B cell (primary cell): ENCODE results near the gene TREM1. TPM values are rescaled to one million over a fixed set of nuclear protein-coding genes. Genes with fewer than 3 reads are reported as not detected.

Experiments used
- ATAC-seq: fragments of 200-7000 bp; cut with Tn5 transposase; one replicate; pipeline ENCODE4 v1.10.0; 2021; ENCODE audit warnings: low read depth, mild to moderate bottlenecking, moderate number of reproducible peaks, moderate library complexity
- CTCF ChIA-PET: fragments of 350-600 bp; sonication (Branson Sonifier 250); formaldehyde crosslinking; loops from one replicate; lab custom pipeline; 2021; ENCODE audit warnings: antibody characterized with exemption, inconsistent platforms; lab: Charles Lee
- POLR2A ChIA-PET: fragments of 350-600 bp; sonication (Branson Sonifier 250); formaldehyde crosslinking; loops from one replicate; lab custom pipeline; 2021; ENCODE audit warnings: antibody characterized with exemption; lab: Charles Lee
- DNase-seq: peaks from one replicate; pipeline ENCODE4 v3.0.0; 2013
- H2AFZ ChIP-seq: 2 replicates; pipeline ENCODE4 v1.6.1; 2012; ENCODE audit warnings: mild to moderate bottlenecking, low read depth, low read length; ENCODE audit not compliant: insufficient read depth, poor library complexity, severe bottlenecking
- H3K27ac ChIP-seq, 2 donors: 1 replicate in 1 of 2; 2 replicates in 1 of 2; pipeline ENCODE4 v1.5.1; 2012 to 2013; ENCODE audit warnings: low read length in 2 of 2, mild to moderate bottlenecking in 2 of 2, moderate library complexity in 1 of 2
- H3K27me3 ChIP-seq, 4 experiments: fragments of 200-600 bp in 1 of 4; sonication (generic) in 1 of 4; replicated peaks in 1 of 4; 1 replicate in 2 of 4; 2 replicates in 2 of 4; pipeline versions ENCODE4 v1.6.1 to v1.7.0; 2013 to 2016; ENCODE audit warnings: low read length in 3 of 4, mild to moderate bottlenecking in 2 of 4, mixed read lengths in 1 of 4, moderate library complexity in 1 of 4; ENCODE audit not compliant: insufficient read depth in 4 of 4, control insufficient read depth in 3 of 4; ENCODE audit errors: control extremely low read depth in 1 of 4
- H3K36me3 ChIP-seq, 2 experiments: replicated peaks in 1 of 2; 1 replicate in 1 of 2; 2 replicates in 1 of 2; pipeline versions ENCODE4 v1.6.1 to v1.7.1; 2013; ENCODE audit warnings: low read length in 1 of 2; ENCODE audit not compliant: insufficient read depth in 2 of 2, control insufficient read depth in 1 of 2; ENCODE audit errors: control extremely low read depth in 1 of 2, extremely low read depth in 1 of 2
- H3K4me1 ChIP-seq, 2 donors: fragments of 200-600 bp in 1 of 2; sonication (generic) in 1 of 2; 1 replicate in 1 of 2; 2 replicates in 1 of 2; pipeline versions ENCODE4 v1.5.1 to v1.6.1; 2013 to 2017; ENCODE audit warnings: low read length in 2 of 2; ENCODE audit not compliant: control insufficient read depth in 2 of 2, insufficient read depth in 2 of 2
- H3K4me2 ChIP-seq: replicated peaks from 2 replicates; pipeline ENCODE3; 2012; ENCODE audit warnings: mild to moderate bottlenecking, low read depth, low read length; ENCODE audit not compliant: poor library complexity, severe bottlenecking
- H3K4me3 ChIP-seq, 5 experiments: fragments of 200-600 bp in 1 of 5; sonication (generic) in 1 of 5; 1 replicate in 3 of 5; 2 replicates in 2 of 5; pipeline versions ENCODE4 v1.5.1 to v1.7.0; 2011 to 2016; ENCODE audit warnings: low read length in 4 of 5, mild to moderate bottlenecking in 4 of 5, low read depth in 2 of 5, control low read depth in 1 of 5, moderate library complexity in 1 of 5; ENCODE audit not compliant: insufficient read depth in 1 of 5; ENCODE audit errors: control extremely low read depth in 1 of 5, extremely low read depth in 1 of 5
- H3K79me2 ChIP-seq: fragments of 200-600 bp; sonication (generic); one replicate; pipeline ENCODE4 v1.6.0; 2016; ENCODE audit warnings: low read length; ENCODE audit not compliant: control insufficient read depth, insufficient read depth
- H3K9ac ChIP-seq: fragments of 200-600 bp; sonication (generic); 2 replicates; pipeline ENCODE4 v1.6.1; 2017; ENCODE audit warnings: mild to moderate bottlenecking, low read length, moderate library complexity
- H3K9me3 ChIP-seq, 3 donors: one replicate each; pipeline versions ENCODE4 v1.6.1 to v1.7.1; 2013; ENCODE audit warnings: low read length in 2 of 3; ENCODE audit not compliant: control insufficient read depth in 2 of 3, insufficient read depth in 1 of 3; ENCODE audit errors: control extremely low read depth in 1 of 3
- H4K20me1 ChIP-seq: 2 replicates; pipeline ENCODE4 v1.6.0; 2012; ENCODE audit warnings: mild to moderate bottlenecking, low read length; ENCODE audit not compliant: insufficient read depth, control insufficient read depth, poor library complexity, severe bottlenecking
- H3K27ac Mint-ChIP-seq: one replicate; pipeline ENCODE4 v1.8.0; 2021; ENCODE audit warnings: mixed read lengths
- H3K27me3 Mint-ChIP-seq: one replicate; pipeline ENCODE4 v1.8.0; 2021; ENCODE audit warnings: mixed read lengths
- H3K4me1 Mint-ChIP-seq: one replicate; pipeline ENCODE4 v1.8.0; 2021; ENCODE audit warnings: mixed read lengths
- H3K4me3 Mint-ChIP-seq: one replicate; pipeline ENCODE4 v1.8.0; 2021; ENCODE audit warnings: mixed read lengths
- H3K9me3 Mint-ChIP-seq: one replicate; pipeline ENCODE4 v1.8.0; 2022; ENCODE audit warnings: mixed read lengths; ENCODE audit not compliant: insufficient read depth
- CTCF ChIP-seq: fragments of 200-600 bp; IDR thresholded peaks from one replicate; pipeline ENCODE4 v1.8.0; 2022; ENCODE audit warnings: antibody characterized with exemption, mild to moderate bottlenecking
- EZH2 ChIP-seq: IDR thresholded peaks from 2 replicates; pipeline ENCODE4 v1.6.1; 2012; ENCODE audit warnings: borderline replicate concordance, low read depth, mild to moderate bottlenecking, moderate library complexity, low read length; ENCODE audit not compliant: insufficient read depth, poor library complexity, severe bottlenecking
- WGBS: methylation state at CpG from one replicate; pipeline ENCODE4 v1.1.5; 2013; ENCODE audit warnings: missing lambda C conversion rate; ENCODE audit not compliant: insufficient coverage; 5-methylcytosine and 5-hydroxymethylcytosine counted together
- intact Hi-C: fragments of 100-400 bp; cut with micrococcal nuclease; formaldehyde crosslinking; loops from one replicate; pipeline ENCODE4 v1.10.0; 2022
- polyA plus RNA-seq: library from polyadenylated mRNA; depleted of rRNA; stranded (reverse); fragments of >200 nt; gene quantifications from 2 replicates; pipeline ENCODE4 v1.2.3, GENCODE V29; 2012
- total RNA-seq, 2 donors: library from RNA; stranded (reverse); fragments of 120-200 nt in 1 of 2; gene quantifications; 1 replicate in 1 of 2; 2 replicates in 1 of 2; pipeline versions ENCODE4 v1.2.3 to v1.2.4, GENCODE V29; 2013 to 2022

The TREM1 gene
- total and polyA plus RNA-seq, 2 donors (not counting 1 experiment from before 2014, with no cell fraction given): 1.9 TPM; not detected in 1

GRCh38 chr6:41255110-41255509, 31.4 kb downstream of the TREM1 start:
- ChIA-PET POLR2A (interaction anchor here (0.6 kb wide), 1 partner anchor 131 kb away, joined by 3 read pairs; no protein-coding TSS in a partner anchor), CTCF (interaction anchor here (1.3 kb wide), 1 partner anchor 73 kb away, joined by 3 read pairs; no protein-coding TSS in a partner anchor)
- no peak overlapping the region for H3K9ac ChIP-seq
- Mint-ChIP-seq H3K9me3 (peaks cover 3% of the 10 kb centered on the region), H3K27ac (no peak overlapping the region), H3K27me3 (peaks cover 4% of the 10 kb centered on the region), H3K4me1 (peaks cover 12% of the 10 kb centered on the region), H3K4me3 (no peak overlapping the region)
- H3K9me3 ChIP-seq: peaks cover 0 to 11% (median 4%) of the 10 kb centered on the region in 3 donors
- H2AFZ ChIP-seq: no peak overlapping the region
- H3K4me3 ChIP-seq: no peak overlapping the region
- H3K27me3 ChIP-seq: peaks cover 0 to 3% (median 0%) of the 10 kb centered on the region in 4 experiments
- no peaks in the 10 kb centered on the region for H4K20me1 ChIP-seq
- no peak overlapping the region for H3K27ac ChIP-seq
- no peak overlapping the region for H3K4me2 ChIP-seq
- ATAC-seq (no peak), DNase-seq (no peak)
- peaks cover 11 to 13% of the 10 kb centered on the region in 2 donors for H3K4me1 ChIP-seq
- no peaks in the 10 kb centered on the region for H3K36me3 ChIP-seq
- no peaks in the 10 kb centered on the region for H3K79me2 ChIP-seq
- intact Hi-C loops: no loop called here
- TF ChIP-seq EZH2 (no peak), CTCF (no peak)

- DNase-seq (no peak), ATAC-seq (no peak)
- no peak for TF ChIP-seq CTCF
- TF ChIP-seq EZH2: no peak
- Mint-ChIP-seq H3K27me3 (no peaks in the 10 kb centered on the region), H3K4me3 (no peak overlapping the region), H3K27ac (no peak overlapping the region), H3K9me3 (no peaks in the 10 kb centered on the region), H3K4me1 (peaks cover 12% of the 10 kb centered on the region)
- Histone ChIP-seq H3K79me2 (no peaks in the 10 kb centered on the region), H3K4me2 (no peak overlapping the region), H3K4me1 (peaks cover 11 to 13% of the 10 kb centered on the region in 2 donors), H3K36me3 (no peaks in the 10 kb centered on the region), H3K9me3 (peaks cover 0 to 7% (median 0%) of the 10 kb centered on the region in 3 donors), H2AFZ (no peak overlapping the region), H3K9ac (no peak overlapping the region), H3K4me3 (no peak overlapping the region), H3K27ac (no peak overlapping the region), H4K20me1 (no peaks in the 10 kb centered on the region), H3K27me3 (peaks cover 0 to 3% (median 0%) of the 10 kb centered on the region in 4 experiments)
- intact Hi-C loops: no loop called here
- CTCF ChIA-PET: interaction anchor here (1.0 kb wide), 1 partner anchor 26 kb away, joined by 3 read pairs; no protein-coding TSS in a partner anchor
- POLR2A ChIA-PET: no interaction called here
- WGBS: 76% methylated on average over 2 of the region's 3 CpGs
Observed at GRCh38 chr6:41252401-41253169, 33.9 kb downstream of the TREM1 start.
